Astrocyte (in vitro differentiated cells and primary cell): ENCODE results near the gene PIGB.

Experiments used
- CTCF ChIP-seq: IDR thresholded peaks from 2 replicates; pipeline ENCODE4 v1.5.1; 2011; ENCODE audit warnings: low read depth, mild to moderate bottlenecking, inconsistent platforms, low read length, moderate library complexity; ENCODE audit not compliant: insufficient read depth
- EZH2 ChIP-seq: IDR thresholded peaks from 2 replicates; pipeline ENCODE4 v1.6.1; 2012; ENCODE audit warnings: mild to moderate bottlenecking, low read length, inconsistent platforms; ENCODE audit not compliant: insufficient read depth

GRCh38 chr15:55279746-55280351 is 39.2 kb upstream of the PIGB start:
- TF ChIP-seq CTCF (no peak), EZH2 (no peak)
